NCI-H1694 (cell line): ENCODE results near the gene DUSP1.

Source experiments
- DNase-seq: peaks from one replicate; lab custom pipeline; 2025; lab: John Stamatoyannopoulos, UW

DUSP1 gene

DNA sequence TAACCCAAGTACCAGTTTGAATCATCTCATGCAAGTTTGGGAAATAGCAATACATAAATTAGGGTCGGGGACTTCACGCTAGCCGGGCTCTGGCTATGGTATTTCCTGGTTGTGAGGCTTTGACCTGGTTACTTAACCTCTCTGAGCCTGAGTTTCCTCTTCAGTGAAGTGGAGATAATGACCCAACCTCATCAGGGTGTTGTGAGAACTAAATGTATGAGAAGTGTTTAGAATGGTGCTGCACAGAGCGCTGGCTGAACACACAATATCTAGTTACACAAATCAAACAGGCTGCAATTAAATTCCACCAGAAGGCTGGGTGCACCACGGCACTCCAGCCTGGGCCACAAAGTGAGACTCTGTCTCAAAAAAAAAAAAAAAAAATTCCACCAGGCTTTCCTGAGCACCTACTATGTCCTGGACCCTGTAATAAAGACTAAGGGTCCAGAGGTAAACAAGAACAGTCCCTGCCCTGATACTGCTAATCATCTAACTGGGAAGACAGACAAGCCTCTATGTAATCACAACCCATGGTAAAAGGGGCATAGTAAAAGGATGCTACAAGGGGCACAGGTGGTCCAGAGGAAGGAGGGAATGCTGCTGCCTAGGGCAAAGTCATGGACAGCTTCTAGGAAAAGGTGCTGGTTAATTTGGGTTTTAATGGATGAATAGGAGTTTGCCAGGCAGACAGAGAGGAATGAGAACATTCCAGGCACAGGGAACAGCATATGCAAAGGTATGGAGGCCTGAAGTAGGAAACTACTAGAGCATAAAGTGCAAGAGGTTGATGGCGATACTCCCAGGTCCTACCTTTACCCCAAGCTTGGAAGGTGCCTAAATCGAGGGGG, 27.7 kb downstream of the DUSP1 start:
- DNase-seq: no peak

DNA sequence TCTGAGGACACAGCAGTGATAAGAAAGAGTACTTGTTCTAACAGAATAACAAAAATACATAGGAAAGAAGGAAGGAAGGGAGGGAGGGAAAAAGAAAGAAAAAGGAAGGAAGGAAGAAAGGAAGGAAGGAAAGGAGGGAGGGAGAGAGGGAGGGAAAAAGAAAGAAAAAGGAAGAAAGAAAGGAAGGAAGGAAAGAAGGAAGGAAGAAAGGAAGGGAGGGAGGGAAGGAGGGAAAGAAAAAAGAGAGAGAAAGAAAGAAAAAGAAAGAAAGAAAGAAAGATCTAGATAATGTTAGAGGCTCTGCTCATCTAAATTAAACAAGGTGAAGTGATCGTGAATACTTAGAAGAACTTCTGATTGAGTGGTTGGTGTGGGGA, 29.8 kb downstream of the DUSP1 start:
- DNase-seq: no peak

DNA sequence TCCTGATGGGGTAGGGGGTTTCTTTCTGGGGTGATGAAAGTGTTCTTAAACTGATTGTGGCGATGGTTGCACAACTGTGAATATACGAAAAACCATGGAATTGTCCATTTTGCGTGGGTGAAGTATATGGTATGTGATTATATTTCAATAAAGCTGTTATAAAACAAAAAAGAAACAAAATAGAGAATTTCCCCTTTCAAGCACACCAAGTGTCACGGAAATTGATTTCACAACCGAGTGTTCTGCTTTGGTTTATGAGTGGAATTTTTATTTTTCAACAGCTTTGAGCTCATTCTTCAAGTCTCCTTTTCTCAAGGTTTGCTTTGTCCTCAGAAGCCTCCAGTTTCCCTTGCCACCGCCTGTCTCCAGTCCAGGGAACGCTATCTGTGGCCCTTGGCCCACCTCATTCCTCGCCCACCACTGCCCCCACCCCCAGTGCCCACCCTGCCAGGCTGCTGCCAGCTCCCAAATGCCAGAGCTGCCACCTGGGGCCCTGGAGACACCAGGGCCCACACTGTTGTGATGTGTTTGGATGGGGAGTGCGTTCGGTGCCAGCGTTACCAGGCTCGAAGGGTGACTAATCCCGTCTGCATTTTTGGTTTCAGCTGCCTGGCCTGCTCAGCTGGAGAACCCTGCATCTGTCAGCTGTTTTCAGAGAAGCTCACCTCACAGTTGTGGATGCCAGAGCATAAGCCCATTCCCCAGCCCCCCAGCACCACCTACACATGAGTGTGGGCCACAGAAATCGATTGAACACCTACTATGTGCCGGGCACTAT, 30.4 kb downstream of the DUSP1 start:
- peak; percentile 25 for DNase-seq

DNA sequence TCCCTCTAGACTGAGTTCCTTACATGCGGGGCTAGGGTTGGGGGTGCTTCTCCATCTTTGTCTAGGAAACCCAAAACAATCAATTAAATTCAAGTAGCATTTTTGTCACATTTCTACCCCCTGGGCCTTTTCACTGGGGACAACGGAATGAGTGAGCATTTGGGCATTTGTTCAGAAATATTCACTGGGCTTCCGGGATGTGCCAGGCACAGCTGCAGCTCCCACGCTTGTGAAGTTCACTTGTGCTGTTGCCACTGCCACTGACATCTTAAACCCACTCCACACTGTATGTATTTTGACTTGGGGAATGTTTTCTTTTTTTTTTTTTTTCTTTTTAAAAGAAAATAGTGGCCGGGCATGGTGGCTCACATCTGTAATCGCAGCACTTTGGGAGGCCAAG, 31.6 kb downstream of the DUSP1 start:
- DNase-seq: no peak

DNA sequence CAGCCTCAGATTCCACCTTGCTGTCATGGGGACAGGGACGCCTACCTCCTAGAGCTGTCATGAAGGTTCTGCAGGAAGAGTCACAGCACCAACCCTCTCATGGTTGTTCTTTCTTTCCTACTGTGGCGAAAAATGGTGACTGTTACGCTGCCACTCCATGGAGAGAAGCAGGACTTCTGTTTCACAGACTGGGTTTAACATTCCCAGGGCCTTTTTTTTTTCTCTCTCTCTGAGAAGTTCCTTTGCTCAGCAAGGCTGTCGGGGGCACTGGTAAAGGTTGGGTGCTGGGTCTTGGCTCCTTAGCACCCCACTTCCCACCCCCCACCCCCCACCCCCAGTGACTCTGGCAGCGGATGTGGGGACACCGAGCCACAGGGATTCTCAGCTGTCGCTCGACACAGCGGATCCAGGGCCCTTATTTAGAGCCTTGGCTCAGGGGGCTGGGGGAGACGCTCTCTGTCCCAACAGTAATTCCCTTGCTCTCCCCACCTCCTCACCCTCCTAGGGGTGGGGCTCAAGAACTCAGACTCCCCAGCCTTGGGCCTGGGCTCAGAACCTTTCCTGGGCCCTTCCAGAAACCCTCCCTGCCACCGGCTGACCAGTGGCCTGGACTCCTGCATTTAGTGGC, 34.4 kb downstream of the DUSP1 start:
- no peak for DNase-seq

DNA sequence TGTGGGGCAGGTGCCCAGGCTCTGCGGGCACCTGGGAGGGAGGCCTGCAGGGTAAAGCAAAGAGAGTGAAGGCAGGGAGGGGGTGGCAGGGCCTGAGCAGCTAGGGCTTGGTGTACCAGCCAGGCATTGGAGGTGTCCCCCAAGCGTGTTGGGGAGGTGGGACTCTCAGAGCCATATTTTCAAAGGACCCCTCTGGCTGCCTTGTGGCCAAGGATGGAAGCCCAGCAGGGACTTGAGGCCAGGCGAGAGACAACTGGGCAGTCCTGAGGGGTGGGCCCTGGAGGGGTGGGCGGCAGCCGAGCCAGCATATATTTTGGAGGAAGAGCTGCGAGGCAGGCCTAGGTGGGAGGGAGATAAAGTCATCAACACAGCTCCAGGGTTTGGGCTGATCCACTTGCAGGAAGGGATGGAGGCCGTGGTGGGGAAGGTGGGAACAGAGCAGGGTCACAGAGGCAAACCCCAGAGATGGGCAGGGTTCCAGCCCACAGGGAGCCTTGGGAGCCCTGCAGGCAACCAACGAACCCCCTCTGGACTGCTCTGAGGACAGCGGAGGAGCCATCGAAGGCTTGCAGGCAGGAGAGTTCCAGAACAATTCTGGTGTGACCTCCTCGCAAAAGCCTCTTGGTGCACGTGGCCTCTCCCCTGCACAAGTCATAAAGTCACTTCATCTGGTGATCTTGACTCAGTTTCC, 35.7 kb downstream of the DUSP1 start:
- DNase-seq: no peak

DNA sequence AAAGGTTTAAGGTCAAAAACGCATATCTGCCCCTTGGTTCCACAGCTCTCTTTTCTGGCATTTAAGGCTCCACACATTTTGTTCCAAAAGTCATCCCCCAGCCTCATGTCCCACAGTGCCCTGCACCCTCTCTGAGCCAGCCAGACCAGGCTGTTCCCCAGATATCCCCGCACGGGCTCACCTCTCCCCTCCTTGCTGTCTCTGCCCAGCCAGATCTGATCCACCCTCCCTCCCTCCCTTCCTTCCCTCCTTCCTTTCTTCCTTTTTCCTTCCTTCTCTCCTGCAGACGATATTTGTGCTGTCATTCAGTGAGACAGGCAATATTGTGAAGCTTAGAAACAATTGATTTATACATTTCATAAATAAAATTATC, 37.0 kb downstream of the DUSP1 start:
- no peak for DNase-seq

DNA sequence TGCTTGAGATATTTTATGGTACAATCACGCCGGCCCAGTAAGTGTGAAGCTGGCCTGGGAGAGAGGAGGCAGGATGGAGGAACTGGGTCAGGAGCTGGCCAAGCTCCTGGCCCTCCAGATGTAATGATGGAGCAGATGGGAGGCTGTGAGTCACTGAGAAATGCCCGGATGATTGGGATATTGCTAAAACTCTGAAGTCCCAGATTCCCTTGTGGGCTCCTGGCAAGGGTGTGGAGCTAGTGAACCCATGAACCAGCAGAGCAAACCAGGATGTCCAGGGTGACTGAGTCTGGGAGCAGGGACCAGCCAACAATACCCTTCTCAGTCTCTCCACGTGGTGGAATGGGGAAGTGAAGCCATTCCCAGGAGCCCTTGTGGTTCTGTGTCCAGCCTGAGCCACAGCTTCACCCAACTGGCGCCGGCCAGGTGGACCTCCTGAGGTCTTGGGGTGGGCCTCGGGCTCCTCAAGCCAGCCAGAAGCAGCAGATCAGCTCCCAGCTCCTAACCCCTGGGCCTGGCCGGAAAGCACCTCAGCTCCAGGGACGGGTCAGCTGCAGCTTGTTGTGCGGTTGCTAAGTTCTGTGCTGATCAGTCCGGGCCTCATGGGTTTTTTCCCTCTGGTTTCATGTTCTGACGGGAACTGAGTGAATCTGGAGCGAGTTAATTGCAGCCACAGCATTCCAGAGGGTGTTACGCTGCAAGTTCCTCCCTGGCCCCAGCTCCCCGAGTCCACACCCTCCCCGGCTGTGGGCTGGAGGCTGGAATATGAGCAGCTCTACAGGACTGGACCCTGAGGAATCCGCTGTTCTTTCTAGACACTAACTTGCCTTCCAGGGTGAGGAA, 37.6 kb downstream of the DUSP1 start:
- DNase-seq: no peak

DNA sequence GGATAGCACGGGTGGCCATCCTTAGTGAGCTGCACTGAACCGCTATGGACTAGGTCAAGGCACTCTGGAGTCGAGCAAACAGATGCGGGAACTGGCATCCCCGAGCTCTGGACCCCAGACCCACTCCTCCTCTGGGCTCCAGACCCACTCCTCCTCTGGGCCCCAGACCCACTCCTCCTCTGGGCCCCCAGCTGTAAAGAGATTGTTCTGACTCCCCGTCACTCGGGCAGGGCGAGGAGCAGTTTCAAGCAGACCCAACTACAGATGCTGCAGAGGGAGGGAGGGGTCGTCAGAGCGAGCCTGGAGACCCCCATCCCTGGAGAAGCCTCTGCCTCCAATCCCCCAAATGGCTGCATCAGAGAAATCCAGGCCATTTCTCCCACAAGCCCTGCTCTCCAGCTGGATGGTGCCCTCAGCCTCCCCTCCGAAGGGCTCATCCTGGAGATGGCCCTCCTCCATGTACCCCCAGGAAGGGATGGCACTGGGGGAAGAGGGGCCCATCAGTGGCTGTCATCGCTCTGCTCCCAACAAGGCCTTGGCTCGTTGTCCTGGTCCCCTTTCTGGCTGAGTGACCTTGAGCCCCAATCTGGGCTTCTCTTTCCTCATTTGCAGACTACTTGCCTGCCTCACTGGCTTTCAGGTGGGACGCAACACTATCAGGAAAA, 38.7 kb downstream of the DUSP1 start:
- no peak for DNase-seq

DNA sequence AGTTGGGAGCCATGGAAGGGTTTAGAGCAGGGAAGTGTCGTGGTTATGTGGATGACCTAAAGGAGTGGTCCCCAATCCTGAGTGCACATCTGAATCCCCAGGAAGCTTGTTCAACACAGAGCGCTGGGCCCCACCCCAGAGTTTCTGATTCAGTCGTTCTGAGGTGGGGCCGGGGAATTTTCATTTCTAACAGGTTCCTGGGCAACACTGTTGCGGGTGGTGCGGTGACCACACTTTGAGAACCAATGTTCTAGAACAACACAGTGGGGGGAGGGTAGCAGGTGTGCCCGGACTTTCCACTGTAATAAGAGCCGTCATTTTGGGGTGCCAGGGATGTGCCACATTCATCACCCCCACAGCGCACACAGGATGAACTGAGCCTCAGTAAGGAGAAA, 39.3 kb downstream of the DUSP1 start:
- DNase-seq: no peak

DNA sequence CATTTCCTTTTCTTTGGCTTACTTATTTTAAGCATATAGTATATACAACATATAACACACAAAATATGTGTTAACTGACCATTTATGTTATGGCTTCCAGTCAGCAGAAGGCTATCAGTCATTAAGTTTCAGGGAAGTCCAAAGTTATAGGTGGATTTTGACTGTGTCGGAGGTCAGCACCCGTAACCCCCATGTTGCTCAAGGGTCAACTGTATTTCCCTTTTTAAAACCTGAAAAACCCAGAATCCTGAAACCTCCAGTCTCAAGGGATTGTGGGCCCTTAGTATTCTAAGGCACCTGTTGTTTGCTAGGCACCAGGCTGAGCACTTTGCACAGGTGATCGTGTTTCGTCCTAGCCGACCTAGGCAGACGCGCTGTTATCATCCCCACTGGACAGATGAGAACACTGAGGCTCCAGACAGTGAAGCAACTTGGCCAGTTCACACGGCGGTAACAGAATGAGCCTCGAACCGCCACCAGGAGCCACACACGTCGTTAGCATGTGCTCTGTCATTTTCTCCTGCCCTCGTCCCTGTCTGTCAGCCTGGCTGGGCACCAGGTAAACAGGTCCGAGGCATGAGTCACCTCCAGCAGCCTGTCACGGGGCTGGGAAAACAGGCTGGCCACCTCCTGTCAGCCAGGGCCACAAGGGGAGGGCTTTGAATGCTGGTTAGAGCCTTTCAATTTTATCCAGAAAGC, 39.9 kb downstream of the DUSP1 start:
- DNase-seq: no peak

DNA sequence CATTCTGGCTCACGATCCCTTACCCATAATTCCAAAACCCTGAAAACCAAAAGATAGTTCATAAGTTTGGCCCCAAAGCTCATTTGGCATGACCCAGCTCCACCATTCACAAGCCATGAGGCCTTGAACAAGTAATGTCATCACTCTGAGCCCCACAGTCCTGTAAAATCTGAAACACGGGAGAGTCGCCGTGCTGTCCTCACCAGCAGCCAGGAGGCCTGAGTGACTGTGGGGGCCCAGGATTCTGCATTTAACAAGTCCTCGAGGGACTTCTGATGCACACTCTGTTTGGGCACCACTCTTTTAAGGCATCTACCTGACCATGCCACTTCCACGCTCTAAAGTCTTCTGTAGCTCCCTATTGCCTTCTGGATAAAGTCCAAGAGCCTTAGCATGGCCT, 40.8 kb downstream of the DUSP1 start:
- DNase-seq: no peak

DNA sequence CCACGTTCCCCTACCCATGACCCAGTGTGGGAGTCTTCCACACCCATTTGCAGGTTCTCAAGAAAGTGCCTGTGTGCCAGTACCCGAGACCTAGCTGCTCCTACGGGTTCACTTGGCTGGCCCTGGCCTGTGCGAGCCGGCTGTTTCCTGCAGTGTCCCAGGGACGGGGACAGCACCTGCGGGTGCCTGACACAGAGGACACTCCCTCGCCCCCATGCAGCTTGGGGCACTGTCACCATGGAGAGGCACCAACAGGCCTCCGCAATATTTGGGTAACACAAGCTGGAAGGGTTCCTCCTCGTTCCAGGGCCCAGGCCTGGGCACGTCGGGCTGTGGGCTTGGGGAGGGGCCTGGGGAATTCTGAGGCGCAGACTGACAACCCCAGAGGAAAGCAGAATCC, 41.4 kb downstream of the DUSP1 start:
- no peak for DNase-seq

DNA sequence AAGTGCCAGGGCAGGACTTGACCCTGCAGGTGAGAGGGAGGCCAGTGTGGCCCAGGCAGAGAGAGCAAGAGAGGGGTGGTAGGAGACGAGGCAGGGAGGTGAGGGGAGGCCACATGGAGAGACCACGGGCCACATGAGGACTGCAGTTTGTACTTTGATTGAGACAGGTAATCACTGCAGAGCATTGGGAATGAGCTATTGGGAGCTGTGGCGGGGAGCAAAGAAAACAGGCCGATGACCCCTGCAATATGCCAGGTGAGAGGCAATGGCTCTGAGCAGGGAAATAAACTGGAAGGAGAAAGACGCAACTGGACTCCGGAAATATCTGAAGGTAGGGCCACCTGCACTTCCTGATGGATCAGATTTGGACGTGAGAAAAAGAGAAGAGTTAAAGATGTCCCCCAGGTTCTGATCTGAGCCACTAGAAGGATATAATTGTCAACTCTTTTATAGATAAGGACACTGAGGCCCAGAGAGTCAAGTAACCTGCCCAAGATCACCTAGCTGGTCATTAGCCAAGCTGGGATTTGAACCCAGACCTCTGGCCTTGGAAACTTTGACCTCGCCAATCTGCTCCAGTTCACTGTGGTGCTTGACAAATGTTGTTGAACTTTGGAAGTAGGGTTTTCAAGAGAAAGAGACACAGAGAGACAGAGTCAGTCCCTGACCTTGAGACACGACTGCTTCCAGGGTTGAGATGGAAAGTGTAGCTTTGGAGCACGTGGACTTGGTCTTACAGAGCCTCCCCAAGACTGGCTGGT, 42.3 kb downstream of the DUSP1 start:
- DNase-seq: no peak

DNA sequence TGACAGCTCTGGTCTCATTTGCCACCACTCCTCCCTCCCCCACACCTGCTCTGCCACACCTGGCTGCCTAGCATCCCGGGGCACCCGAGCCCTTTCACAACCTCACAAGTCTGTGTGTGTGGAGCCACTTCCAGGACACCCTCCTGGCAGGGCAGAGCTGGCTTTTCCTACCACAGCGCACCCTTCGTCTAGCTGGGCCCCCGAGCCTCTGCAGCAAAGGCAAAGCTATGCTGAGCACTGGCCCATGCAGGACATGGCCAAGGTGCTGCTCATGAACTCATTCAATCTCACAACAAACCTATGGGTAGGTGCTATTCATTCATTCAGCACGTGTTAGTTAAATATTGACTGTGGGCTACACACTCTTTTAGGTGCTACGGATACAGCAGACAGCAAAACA, 43.4 kb downstream of the DUSP1 start:
- no peak for DNase-seq

DNA sequence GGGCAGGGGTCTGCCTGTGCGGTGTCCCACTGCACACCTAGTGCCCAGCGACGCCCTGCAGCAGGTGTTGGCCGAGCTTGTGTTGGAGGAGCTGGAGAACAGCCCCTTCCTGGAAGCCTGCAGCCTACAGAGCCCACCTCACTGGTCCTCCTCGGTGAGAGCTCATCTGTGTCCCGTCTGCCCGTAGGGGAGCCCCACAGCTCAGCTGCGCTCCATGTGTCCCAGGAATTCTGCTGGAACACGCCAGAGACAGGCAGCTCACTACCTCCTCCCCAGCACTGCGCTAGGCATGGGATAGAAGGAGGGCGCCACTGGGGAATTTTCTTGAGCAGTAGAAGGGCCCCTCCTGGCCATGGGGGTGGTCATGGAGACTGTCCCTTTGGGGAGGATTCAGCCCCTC, 44.0 kb downstream of the DUSP1 start:
- DNase-seq: no peak

DNA sequence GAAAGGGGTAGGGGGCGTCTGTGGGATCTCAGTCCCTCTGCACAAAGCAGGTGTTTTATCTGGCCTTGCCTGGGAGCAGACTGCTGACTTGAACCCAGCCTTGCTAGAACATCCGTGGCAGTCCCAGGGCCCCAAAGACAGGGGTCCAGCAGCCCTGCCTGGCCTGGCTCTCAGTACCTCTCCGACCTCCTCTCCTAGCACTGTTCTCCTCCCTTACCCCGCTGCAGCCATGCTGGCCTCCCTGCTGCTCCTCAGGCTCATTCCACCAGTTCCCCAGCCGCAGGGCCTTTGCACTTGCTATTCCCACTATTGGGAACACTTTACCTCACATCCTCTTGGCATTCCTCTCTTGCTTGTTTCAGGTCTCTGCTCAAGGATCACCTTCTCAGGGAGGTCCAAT, 45.2 kb downstream of the DUSP1 start:
- DNase-seq: no peak

DNA sequence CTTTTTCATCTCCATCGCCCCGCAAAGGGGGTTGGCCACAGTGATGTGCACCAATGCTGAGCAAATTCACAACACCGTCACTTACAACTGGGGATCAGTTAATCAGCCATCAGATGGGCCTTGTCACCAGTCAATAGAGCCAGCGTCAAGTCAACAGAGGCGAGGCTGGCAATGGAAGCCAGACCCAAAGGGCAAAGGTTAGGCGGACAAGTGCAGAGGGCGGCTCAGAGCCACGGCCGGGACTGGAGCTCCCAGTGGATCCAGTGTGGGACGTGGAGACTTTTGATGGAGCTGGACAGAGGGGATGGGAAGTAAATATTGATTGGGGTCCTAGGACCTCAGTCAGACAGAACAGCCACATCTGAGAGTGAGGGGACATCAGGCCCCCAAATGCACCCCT, 45.7 kb downstream of the DUSP1 start:
- no peak for DNase-seq
